Measurements from ENCODE around the gene ZNF205. TPM values are rescaled to one million over a fixed set of nuclear protein-coding genes. Genes with fewer than 3 reads are reported as not detected.

ZNF205 gene
- total RNA-seq: 9.7 and 11.8 TPM in 2 replicates

DNA sequence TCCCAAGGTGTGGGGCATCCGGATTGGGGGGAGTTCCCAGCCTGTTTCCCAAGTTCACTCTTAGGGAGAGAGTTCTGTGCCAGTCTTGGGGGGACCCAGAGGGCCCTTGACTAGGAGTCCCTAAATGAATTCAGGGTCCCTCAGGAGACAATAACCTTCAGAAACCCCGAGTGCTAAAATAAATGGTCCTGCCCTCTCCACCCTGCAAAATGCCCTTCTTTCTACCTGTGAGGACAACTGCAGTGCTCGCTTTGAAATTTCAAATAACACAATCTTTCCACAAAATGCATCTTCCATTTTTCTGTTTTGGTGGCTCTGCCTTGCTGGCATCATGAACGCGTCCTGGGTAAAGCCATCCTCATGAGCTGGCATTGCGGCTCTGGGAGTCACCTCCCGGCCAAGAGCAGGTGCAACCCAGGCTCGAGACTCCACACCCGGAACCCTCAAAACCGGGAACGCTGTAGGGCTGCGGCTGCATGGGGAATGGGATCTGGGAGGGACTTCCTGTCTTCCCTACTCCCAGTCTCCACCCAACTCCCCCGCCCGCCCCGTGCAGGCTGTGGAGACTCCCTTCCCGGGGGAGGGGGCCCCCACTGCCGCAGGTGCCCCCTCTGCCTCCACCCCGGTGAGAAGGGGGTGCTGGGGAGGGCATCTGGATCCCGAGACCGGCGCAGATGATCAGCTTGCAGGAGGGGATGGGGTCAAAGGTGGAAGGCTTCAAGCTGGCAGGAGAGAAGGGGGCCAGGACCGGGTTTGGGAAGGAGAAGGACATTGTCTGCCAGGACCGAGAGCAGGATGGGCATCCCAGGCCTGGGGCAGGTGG, at the start of gene ZNF205:
ZNF205 (plus strand) TSS at position 529 of the 823 bp plus-strand sequence. CDS start 845 bp downstream, outside the sequence.

DNA sequence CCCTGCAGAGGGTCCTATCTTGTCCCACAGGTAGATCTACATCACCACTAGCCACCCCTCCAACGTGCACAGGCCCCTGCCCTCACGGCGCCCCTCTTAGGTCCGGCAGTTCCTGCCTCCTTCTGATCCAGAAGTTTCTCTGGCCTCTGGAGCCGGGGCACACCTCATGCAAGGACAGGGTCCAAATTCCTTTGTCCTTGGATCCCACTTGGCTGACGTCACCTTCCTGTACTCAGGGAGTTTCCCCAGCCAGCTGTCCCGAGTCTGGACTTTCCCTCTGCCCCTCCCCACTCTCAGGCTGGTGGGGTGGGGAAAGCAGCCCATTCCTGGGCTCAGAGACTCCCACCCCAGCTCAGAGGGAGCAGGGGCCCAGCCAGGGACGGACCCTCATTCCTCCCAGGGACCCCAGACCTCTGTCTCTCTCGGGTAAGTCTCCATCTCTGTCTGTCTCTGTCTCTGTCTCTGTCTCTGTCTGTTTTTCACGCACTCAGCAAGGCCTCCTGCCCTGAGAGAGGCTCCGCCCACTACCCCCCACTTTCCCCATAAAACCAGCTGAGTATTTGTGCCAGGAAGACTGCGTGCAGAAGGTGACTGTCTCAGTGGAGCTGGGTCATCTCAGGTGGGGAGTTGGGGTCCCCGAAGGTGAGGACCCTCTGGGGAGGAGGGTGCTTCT, 47.2 kb upstream of the ZNF205 start, which contains the start of gene IL32:
IL32 (plus strand) TSS at position 572 of the 673 bp plus-strand sequence. CDS start 172 bp downstream, outside the sequence.

DNA sequence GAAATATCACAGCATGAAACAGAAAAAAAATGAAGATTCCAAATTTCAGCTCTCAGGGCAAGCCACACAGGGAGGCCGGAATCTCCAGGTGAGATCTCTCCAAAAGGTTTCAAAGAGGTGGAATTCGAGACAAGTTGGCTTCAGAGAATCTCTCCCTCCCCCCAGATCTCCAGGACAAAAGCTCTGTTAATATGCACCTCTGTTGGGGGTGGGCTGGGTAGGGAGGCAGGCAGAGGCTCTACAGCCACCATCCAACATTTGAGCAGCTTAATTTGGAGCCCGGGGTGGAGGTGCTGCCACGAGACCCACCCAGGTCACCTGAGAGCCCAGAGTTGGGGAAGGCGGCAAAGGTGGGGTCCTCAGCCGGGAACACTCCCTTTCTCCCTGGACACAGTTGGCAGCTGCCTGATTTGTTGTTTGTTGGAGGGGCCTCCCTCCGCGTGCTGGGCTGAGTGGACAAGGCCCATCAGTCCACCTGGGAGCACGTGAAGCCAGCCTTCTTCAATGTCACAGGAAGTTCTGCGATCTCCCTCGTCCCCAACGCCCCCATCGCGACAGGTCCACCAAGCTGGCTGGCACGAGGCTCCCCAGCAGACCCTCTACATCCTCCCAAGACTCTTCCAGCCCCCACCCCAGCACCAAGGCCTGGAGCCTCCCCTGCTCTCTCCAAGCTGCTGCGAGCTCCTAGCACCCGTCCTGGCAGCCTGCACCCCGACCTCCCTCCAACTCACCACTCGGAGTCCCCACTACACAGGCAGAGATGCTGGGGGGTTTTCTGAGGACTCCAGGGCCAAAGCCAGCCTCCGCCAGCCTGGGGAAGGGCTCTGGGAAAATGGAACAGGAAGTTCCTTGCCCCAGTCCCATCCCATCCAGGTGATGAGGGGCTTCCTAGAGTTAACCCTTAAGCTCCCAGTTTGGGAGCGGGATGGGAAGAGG, 13.7 kb upstream of the ZNF205 start, which contains the start of gene ZSCAN10:
ZSCAN10 (minus strand) TSS at position 836 of the 936 bp plus-strand sequence. CDS start 6,357 bp downstream, outside the sequence.

DNA sequence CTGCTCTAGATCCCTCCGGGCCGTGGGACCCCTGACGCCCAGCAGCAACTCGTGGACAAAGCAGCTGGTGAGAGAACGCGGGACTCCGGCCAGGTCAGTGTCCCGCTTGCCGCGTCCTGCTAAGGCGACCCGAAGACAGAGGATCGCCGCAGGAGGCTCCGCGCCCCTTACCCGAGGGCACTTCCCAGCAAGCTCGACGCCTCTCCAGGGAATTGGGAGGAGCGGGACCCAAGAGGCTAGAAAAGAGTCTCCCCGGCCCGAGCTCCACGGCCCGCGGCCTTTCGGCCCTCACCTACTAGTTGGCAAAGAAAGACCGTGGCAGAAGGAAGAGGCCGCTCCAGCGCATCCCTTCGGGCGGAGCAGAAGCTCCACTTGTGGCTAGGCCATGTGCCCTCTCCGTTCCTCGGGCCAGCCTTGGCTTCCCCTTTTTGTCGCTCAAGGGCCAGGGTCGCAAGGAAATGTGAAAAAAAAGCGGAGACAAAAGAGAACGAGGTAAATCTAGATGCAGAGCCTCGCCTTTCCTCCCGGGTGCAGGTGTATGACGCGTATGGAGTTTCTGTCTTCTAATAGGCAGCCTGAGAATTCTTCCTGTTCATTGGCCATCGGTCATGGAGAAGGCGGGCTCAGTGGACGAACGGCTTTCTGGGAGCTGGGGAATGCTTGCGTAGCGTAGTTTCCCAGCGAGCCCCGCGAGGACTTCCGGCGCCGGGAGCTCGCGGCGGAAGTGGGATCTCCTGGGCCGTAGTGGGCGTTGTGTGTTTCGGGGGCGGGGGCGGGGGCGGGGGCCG, 22.1 kb downstream of the ZNF205 start, which contains the start of gene ZNF213:
ZNF213 (plus strand) TSS at position 692 of the 788 bp plus-strand sequence. CDS start 2,252 bp downstream, outside the sequence.

Small RNA genes lying within 50 kb of the gene (small RNA-seq; reads per million reads assigned to genes)
- gene RNU1-22P: not detected

Other genes with a start within 250 kb of the ZNF205 start
- gene FLYWCH2, start 229.4 kb upstream of the ZNF205 start, total RNA-seq: 37.6 and 46.6 TPM in 2 replicates
- gene FLYWCH1, start 200.7 kb upstream of the ZNF205 start, total RNA-seq: 43.4 and 51.8 TPM in 2 replicates
- not detected in 2 replicates for gene KREMEN2, start 148.3 kb upstream of the ZNF205 start, total RNA-seq
- 3.5 and 4.8 TPM in 2 replicates for gene PAQR4, start 143.2 kb upstream of the ZNF205 start, total RNA-seq
- gene PKMYT1, start 132.1 kb upstream of the ZNF205 start, total RNA-seq: 4.8 and 6.4 TPM in 2 replicates
- not detected in 2 replicates for gene CLDN9, start 99.7 kb upstream of the ZNF205 start, total RNA-seq
- not detected in 2 replicates for gene CLDN6, start 94.4 kb upstream of the ZNF205 start, total RNA-seq
- gene TNFRSF12A, start 92.2 kb upstream of the ZNF205 start, total RNA-seq: 114 and 131 TPM in 2 replicates
- 12.8 and 18.4 TPM in 2 replicates for gene HCFC1R1, start 88.6 kb upstream of the ZNF205 start, total RNA-seq
- gene THOC6, start 88.6 kb upstream of the ZNF205 start, total RNA-seq: 18.8 and 20.3 TPM in 2 replicates
- gene BICDL2, start 75.6 kb upstream of the ZNF205 start, total RNA-seq: 0.11 TPM in 1 of 2 replicates, not detected in the other
- not detected in 2 replicates for gene MMP25, start 66.0 kb upstream of the ZNF205 start, total RNA-seq
- gene IL32, start 46.9 kb upstream of the ZNF205 start, total RNA-seq: 1.3 and 5.6 TPM in 2 replicates
- not detected in 2 replicates for gene ZSCAN10, start 13.3 kb upstream of the ZNF205 start, total RNA-seq
- 4.2 and 4.8 TPM in 2 replicates for gene ZNF213, start 22.4 kb downstream of the ZNF205 start, total RNA-seq
- gene OR1F1, start 75.6 kb downstream of the ZNF205 start, total RNA-seq: not detected in 2 replicates
- gene ZNF200, start 122.6 kb downstream of the ZNF205 start, total RNA-seq: 9.3 and 9.8 TPM in 2 replicates
- gene MEFV, start 144.0 kb downstream of the ZNF205 start, total RNA-seq: 0.11 and 0.13 TPM in 2 replicates
- 35.3 and 43.6 TPM in 2 replicates for gene ZNF263, start 170.9 kb downstream of the ZNF205 start, total RNA-seq
- 5.4 and 9.9 TPM in 2 replicates for gene TIGD7, start 192.8 kb downstream of the ZNF205 start, total RNA-seq
- 23.8 and 26.8 TPM in 2 replicates for gene ZNF75A, start 192.9 kb downstream of the ZNF205 start, total RNA-seq
- 0.11 TPM in 1 of 2 replicates, not detected in the other for gene OR2C1, start 243.3 kb downstream of the ZNF205 start, total RNA-seq

Measured in articular chondrocyte of knee joint (primary cell).